ENCODE results near the gene C12orf60.

- TF ChIP-seq POLR2A (IDR thresholded peaks at IDR 0.05; ENCODE audit: borderline replicate concordance, extremely low read depth, insufficient read depth, insufficient read length): no peak
- TF ChIP-seq CEBPB (IDR thresholded peaks at IDR 0.05; ENCODE audit: low read depth): no peak
- no peak for TF ChIP-seq CTCF (IDR thresholded peaks at IDR 0.05 in 2 of 3, conservative IDR thresholded peaks at IDR 0.05 in 1 of 3; ENCODE audit: borderline replicate concordance in 1 of 3, insufficient read depth in 1 of 3, low read depth in 2 of 3, low read length in 2 of 3)
- TF ChIP-seq EGR1 (IDR thresholded peaks at IDR 0.05; ENCODE audit: low read depth): no peak
- TF ChIP-seq RAD21 (IDR thresholded peaks at IDR 0.05; ENCODE audit: low read depth): no peak
These were observed 34.6 kb upstream of the C12orf60 start for GRCh38 chr12:14768823-14769405.
